Endothelial cell of umbilical vein (primary cell): ENCODE results near the gene ACAP2.

Experiments
- EZH2 ChIP-seq: IDR thresholded peaks from 2 replicates; pipeline ENCODE4 v1.6.1; 2012; ENCODE audit warnings: borderline replicate concordance, low read depth, mild to moderate bottlenecking, moderate library complexity, low read length, inconsistent platforms; ENCODE audit not compliant: severe bottlenecking
- FOS ChIP-seq: IDR thresholded peaks from 2 replicates; pipeline ENCODE4 v1.6.1; 2011; ENCODE audit warnings: mild to moderate bottlenecking, low read length, moderate library complexity, borderline replicate concordance; ENCODE audit not compliant: insufficient read depth
- JUN ChIP-seq: IDR thresholded peaks from 2 replicates; pipeline ENCODE4 v1.6.1; 2011; ENCODE audit warnings: borderline replicate concordance, low read depth; ENCODE audit not compliant: insufficient read length, insufficient read depth
- POLR2A ChIP-seq: IDR thresholded peaks from 2 replicates; pipeline ENCODE4 v1.6.1; 2012; ENCODE audit warnings: low read depth, mild to moderate bottlenecking, control low read depth, low read length
- POLR2AphosphoS5 ChIP-seq: IDR thresholded peaks from 2 replicates; pipeline ENCODE4 v1.6.1; 2012; ENCODE audit warnings: low read depth, mild to moderate bottlenecking, control low read depth, low read length, moderate library complexity; ENCODE audit not compliant: insufficient read depth
- TF ChIP-seq, protein P1 (sequence below), 2 donors: IDR thresholded peaks; 1 replicate in 1 of 2; 2 replicates in 1 of 2; pipeline ENCODE4 v1.5.1; 2011; ENCODE audit warnings: low read length in 2 of 2, mild to moderate bottlenecking in 2 of 2, moderate library complexity in 2 of 2, control low read depth in 1 of 2, inconsistent platforms in 1 of 2, low read depth in 1 of 2; ENCODE audit not compliant: insufficient read depth in 1 of 2; ENCODE audit errors: extremely low read depth in 1 of 2

DNA sequence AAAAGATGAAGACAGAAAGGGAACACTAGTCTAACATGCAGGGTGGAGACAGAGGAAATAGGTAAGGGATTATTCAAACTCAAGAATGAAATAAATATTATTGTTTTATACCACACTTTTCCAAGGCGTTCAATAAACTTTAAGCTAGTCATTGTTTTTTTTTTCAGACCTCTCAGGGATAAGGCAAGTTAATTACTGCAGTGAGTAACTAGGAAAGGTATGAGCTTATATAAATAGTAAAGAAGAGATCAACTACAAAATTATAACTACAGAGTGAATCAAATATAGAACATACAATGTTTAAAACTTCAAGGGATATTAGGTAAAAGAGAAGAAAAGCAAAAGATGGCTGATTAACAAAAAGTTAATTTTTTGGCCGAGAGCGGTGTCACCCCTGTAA is 140.4 kb downstream of the ACAP2 start:
- TF ChIP-seq, protein P1, sequence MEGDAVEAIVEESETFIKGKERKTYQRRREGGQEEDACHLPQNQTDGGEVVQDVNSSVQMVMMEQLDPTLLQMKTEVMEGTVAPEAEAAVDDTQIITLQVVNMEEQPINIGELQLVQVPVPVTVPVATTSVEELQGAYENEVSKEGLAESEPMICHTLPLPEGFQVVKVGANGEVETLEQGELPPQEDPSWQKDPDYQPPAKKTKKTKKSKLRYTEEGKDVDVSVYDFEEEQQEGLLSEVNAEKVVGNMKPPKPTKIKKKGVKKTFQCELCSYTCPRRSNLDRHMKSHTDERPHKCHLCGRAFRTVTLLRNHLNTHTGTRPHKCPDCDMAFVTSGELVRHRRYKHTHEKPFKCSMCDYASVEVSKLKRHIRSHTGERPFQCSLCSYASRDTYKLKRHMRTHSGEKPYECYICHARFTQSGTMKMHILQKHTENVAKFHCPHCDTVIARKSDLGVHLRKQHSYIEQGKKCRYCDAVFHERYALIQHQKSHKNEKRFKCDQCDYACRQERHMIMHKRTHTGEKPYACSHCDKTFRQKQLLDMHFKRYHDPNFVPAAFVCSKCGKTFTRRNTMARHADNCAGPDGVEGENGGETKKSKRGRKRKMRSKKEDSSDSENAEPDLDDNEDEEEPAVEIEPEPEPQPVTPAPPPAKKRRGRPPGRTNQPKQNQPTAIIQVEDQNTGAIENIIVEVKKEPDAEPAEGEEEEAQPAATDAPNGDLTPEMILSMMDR (IDR thresholded peaks at IDR 0.05; ENCODE audit: extremely low read depth in 1 of 2, insufficient read depth in 1 of 2, low read depth in 1 of 2, low read length in 2 of 2): no peak
- TF ChIP-seq EZH2: no peak
- no peak for TF ChIP-seq POLR2AphosphoS5
- no peak for TF ChIP-seq POLR2A
- peak; percentile 8 for TF ChIP-seq FOS
- no peak for TF ChIP-seq JUN
